IMR-90 (cell line): Measurements from ENCODE around the gene APLF. TPM values are rescaled to one million over a fixed set of nuclear protein-coding genes. Genes with fewer than 3 reads are reported as not detected.

Source experiments
- ATAC-seq: fragments of 200-7000 bp; cut with Tn5 transposase; 2 replicates; pipeline ENCODE4 v1.9.1; 2020; ENCODE audit warnings: low read depth, mild to moderate bottlenecking, moderate library complexity
- BruUV-seq: library from RNA; stranded (reverse); fragments of 400-500 nt; replicated peaks from 2 replicates; lab custom pipeline; 2021; lab: Mats Ljungman, UMichigan
- CTCF ChIA-PET: fragments of 300-600 bp; formaldehyde crosslinking; extraction: SDS; loops from one replicate; lab custom pipeline; 2021; ENCODE audit warnings: antibody characterized with exemption; lab: Yijun Ruan, JAX
- POLR2A ChIA-PET: fragments of 300-600 bp; sonication (Branson Sonifier 250); formaldehyde crosslinking; loops from one replicate; lab custom pipeline; 2022; ENCODE audit warnings: antibody characterized with exemption; ENCODE audit not compliant: unreplicated experiment; lab: Charles Lee
- DNase-seq: peaks from one replicate; pipeline ENCODE4 v3.0.0; 2013
- H2AFZ ChIP-seq: replicated peaks from 2 replicates; pipeline ENCODE3; 2013; ENCODE audit warnings: low read length, mild to moderate bottlenecking; ENCODE audit not compliant: poor library complexity
- H2AK5ac ChIP-seq: 2 replicates; pipeline ENCODE4 v1.6.1; 2013; ENCODE audit warnings: low read depth, low read length, inconsistent platforms
- H2AK9ac ChIP-seq: replicated peaks from 2 replicates; pipeline ENCODE3; 2013; ENCODE audit warnings: mild to moderate bottlenecking, low read depth, low read length, moderate library complexity; ENCODE audit not compliant: poor library complexity
- H2BK120ac ChIP-seq: 2 replicates; pipeline ENCODE4 v1.6.1; 2013; ENCODE audit warnings: low read depth, low read length, inconsistent platforms
- H2BK15ac ChIP-seq: 3 replicates; pipeline ENCODE4 v1.6.1; 2013; ENCODE audit warnings: low read depth, low read length, inconsistent platforms
- H2BK20ac ChIP-seq: 2 replicates; pipeline ENCODE4 v1.6.1; 2013; ENCODE audit warnings: low read depth, mild to moderate bottlenecking, inconsistent platforms, low read length, moderate library complexity
- H2BK5ac ChIP-seq: 2 replicates; pipeline ENCODE4 v1.6.1; 2013; ENCODE audit warnings: mild to moderate bottlenecking, low read depth, low read length, inconsistent platforms; ENCODE audit not compliant: poor library complexity, severe bottlenecking
- H3K14ac ChIP-seq: replicated peaks from 2 replicates; pipeline ENCODE4 v1.6.1; 2013; ENCODE audit warnings: low read depth, low read length, inconsistent platforms
- H3K18ac ChIP-seq: 2 replicates; pipeline ENCODE4 v1.6.1; 2013; ENCODE audit warnings: low read depth, low read length, control low read depth
- H3K23ac ChIP-seq: 2 replicates; pipeline ENCODE4 v1.6.1; 2013; ENCODE audit warnings: low read depth, low read length, inconsistent platforms
- H3K27ac ChIP-seq: 2 replicates; pipeline ENCODE4 v1.5.1; 2013; ENCODE audit warnings: mild to moderate bottlenecking, control low read depth, low read length; ENCODE audit not compliant: insufficient read depth
- H3K27me3 ChIP-seq: 2 replicates; pipeline ENCODE4 v1.6.1; 2013; ENCODE audit warnings: low read length; ENCODE audit not compliant: control insufficient read depth, insufficient read depth
- H3K36me3 ChIP-seq: 2 replicates; pipeline ENCODE4 v1.6.1; 2013; ENCODE audit warnings: low read length, mixed read lengths; ENCODE audit not compliant: control insufficient read depth, insufficient read depth
- H3K4ac ChIP-seq: 2 replicates; pipeline ENCODE4 v1.6.1; 2013; ENCODE audit warnings: low read depth, low read length, inconsistent platforms
- H3K4me1 ChIP-seq: 2 replicates; pipeline ENCODE4 v1.6.1; 2013; ENCODE audit warnings: low read length, mixed read lengths; ENCODE audit not compliant: control insufficient read depth, insufficient read depth
- H3K4me2 ChIP-seq: 2 replicates; pipeline ENCODE4 v1.6.1; 2013; ENCODE audit warnings: low read depth, mild to moderate bottlenecking, control low read depth, low read length, moderate library complexity
- H3K4me3 ChIP-seq: 2 replicates; pipeline ENCODE4 v1.5.1; 2013; ENCODE audit warnings: low read depth, mild to moderate bottlenecking, control low read depth, low read length, moderate library complexity; ENCODE audit not compliant: insufficient read depth
- H3K56ac ChIP-seq: 2 replicates; pipeline ENCODE4 v1.6.1; 2013; ENCODE audit warnings: low read length, inconsistent platforms; ENCODE audit not compliant: insufficient read depth; ENCODE audit errors: extremely low read depth
- H3K79me1 ChIP-seq, 2 experiments: 2 replicates each; pipeline ENCODE4 v1.6.1; 2013; ENCODE audit warnings: low read length in 2 of 2, inconsistent platforms in 1 of 2, low read depth in 1 of 2
- H3K9ac ChIP-seq: 2 replicates; pipeline ENCODE4 v1.6.1; 2013; ENCODE audit warnings: low read depth, low read length, control low read depth
- H3K9me1 ChIP-seq: 2 replicates; pipeline ENCODE4 v1.6.1; 2013; ENCODE audit warnings: low read length, inconsistent platforms; ENCODE audit not compliant: insufficient read depth
- H3K9me3 ChIP-seq: 2 replicates; pipeline ENCODE4 v1.6.1; 2013; ENCODE audit warnings: low read length; ENCODE audit not compliant: control insufficient read depth, insufficient read depth
- H4K20me1 ChIP-seq: 2 replicates; pipeline ENCODE4 v1.6.1; 2013; ENCODE audit warnings: low read length, inconsistent platforms; ENCODE audit not compliant: insufficient read depth
- H4K5ac ChIP-seq: 2 replicates; pipeline ENCODE4 v1.6.1; 2013; ENCODE audit warnings: mild to moderate bottlenecking, low read depth, low read length, control low read depth
- H4K8ac ChIP-seq, 2 experiments: 2 replicates each; pipeline ENCODE4 v1.6.1; 2013; ENCODE audit warnings: low read depth in 2 of 2, low read length in 2 of 2, control low read depth in 1 of 2, inconsistent platforms in 1 of 2
- H4K91ac ChIP-seq: 2 replicates; pipeline ENCODE4 v1.6.1; 2013; ENCODE audit warnings: low read depth, low read length, inconsistent platforms; ENCODE audit not compliant: insufficient read depth
- POLR2A ChIP-seq: IDR thresholded peaks from 2 replicates; pipeline ENCODE4 v1.6.1; 2012; ENCODE audit warnings: mild to moderate bottlenecking, low read depth, low read length
- WGBS, 2 experiments: methylation state at CpG; one replicate each; pipeline versions ENCODE4 v1.1.5 to v1.1.7; 2013; ENCODE audit warnings: missing lambda C conversion rate in 2 of 2; ENCODE audit not compliant: insufficient read length in 1 of 2; ENCODE audit errors: extremely low coverage in 2 of 2; 5-methylcytosine and 5-hydroxymethylcytosine counted together
- dilution Hi-C: fragments of 300-500 bp; cut with HindIII; formaldehyde crosslinking; loops from one replicate; pipeline ENCODE4 v1.14.3; 2018; ENCODE audit warnings: low sequenced_read_pairs; ENCODE audit not compliant: unreplicated experiment
- in situ Hi-C: fragments of 300-500 bp; cut with MboI; formaldehyde crosslinking; loops from 3 replicates; pipeline ENCODE4 v1.14.3; 2019; ENCODE audit warnings: low sequenced_read_pairs, inconsistent platforms, mixed read lengths
- intact Hi-C: fragments of 100-400 bp; cut with micrococcal nuclease; formaldehyde crosslinking; loops from 2 replicates; pipeline ENCODE4 v1.10.0; 2022
- polyA plus RNA-seq, 3 experiments: library from polyadenylated mRNA; depleted of rRNA; stranded (reverse); fragments of >200 nt; gene quantifications; 2 replicates each; pipeline ENCODE4 v1.2.3, GENCODE V29; 2012; ENCODE audit warnings: low replicate concordance in 1 of 3
- total RNA-seq: library from RNA; depleted of rRNA; stranded (reverse); fragments of >200 nt; gene quantifications from 2 replicates; pipeline ENCODE4 v1.2.3, GENCODE V29; 2012

The APLF gene
- total and polyA plus RNA-seq, 2 of the 4 experiments (the other 2 are of a cell fraction): 1.5 to 2.3 TPM

DNA sequence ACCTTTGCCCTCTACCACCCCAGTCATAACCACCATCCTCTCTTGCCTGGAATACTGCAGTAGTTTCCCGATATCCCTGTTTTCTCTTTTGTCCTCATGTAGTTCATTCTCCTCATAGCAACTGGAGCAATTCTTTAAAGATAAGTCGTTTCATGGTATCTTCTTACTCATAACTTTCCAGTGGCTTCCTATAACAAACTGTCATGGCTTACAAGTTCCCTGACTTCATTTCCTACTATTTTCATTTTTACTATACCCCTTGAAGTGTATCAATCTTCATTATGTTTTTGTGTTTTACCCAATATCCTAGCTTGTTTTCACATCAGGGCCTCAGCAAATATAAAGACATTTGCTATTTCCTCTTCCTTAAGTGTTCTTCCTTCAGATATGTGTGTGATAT is 92.3 kb downstream of the APLF start:
- Histone ChIP-seq H2AFZ (no peak overlapping the region), H2BK15ac (no peak overlapping the region), H3K4me3 (no peak overlapping the region), H2BK5ac (no peak overlapping the region), H3K4ac (no peak overlapping the region), H3K4me1 (no peaks in the 10 kb centered on the region), H3K79me1 (no peaks in the 10 kb centered on the region), H3K27ac (no peak overlapping the region), H2AK5ac (no peak overlapping the region), H3K27me3 (no peaks in the 10 kb centered on the region), H3K9ac (no peak overlapping the region), H3K4me2 (no peak overlapping the region), H3K36me3 (no peaks in the 10 kb centered on the region), H3K56ac (no peak overlapping the region), H3K23ac (no peak overlapping the region), H3K14ac (no peak overlapping the region), H4K20me1 (no peaks in the 10 kb centered on the region), H2BK120ac (no peak overlapping the region), H4K8ac (no peak overlapping the region), H3K9me3 (no peaks in the 10 kb centered on the region), H4K91ac (no peak overlapping the region), H2BK20ac (no peak overlapping the region), H3K9me1 (no peaks in the 10 kb centered on the region), H2AK9ac (no peak overlapping the region), H3K18ac (no peak overlapping the region), H4K5ac (no peak overlapping the region)
- in situ Hi-C loops: no loop called here
- no peak for TF ChIP-seq POLR2A
- POLR2A ChIA-PET: no interaction called here
- no peak for ATAC-seq
- dilution Hi-C loops: no loop called here
- DNase-seq: peak; percentile 6
- WGBS, 2 experiments: 100% methylated on average over 1 of the region's 2 CpGs; no CpG with 5 or more reads in 1 of the 2 experiments
- intact Hi-C loops: no loop called here
- BruUV-seq: no TSS peak
- CTCF ChIA-PET: no interaction called here
